Activated T-cell treated with anti-CD3 and anti-CD28 coated beads, Interleukin-2, amount 50 U/mL, for 24 hours (primary cell): ENCODE data around the gene TAAR6.
"Not testable (repeated sequence)": the region's sequence is repeated elsewhere in the genome, so short reads cannot be mapped to it uniquely, and the experiment has no call there.

ENCODE experiments used
- DNase-seq: peaks from one replicate; pipeline ENCODE4 v3.0.0-alpha.2; 2020
- H3K27ac Mint-ChIP-seq: 2 replicates; pipeline ENCODE4 v1.8.0; 2020; ENCODE audit warnings: mild to moderate bottlenecking, mixed read lengths
- H3K27me3 Mint-ChIP-seq: 2 replicates; pipeline ENCODE4 v1.8.0; 2020; ENCODE audit warnings: mixed read lengths
- H3K36me3 Mint-ChIP-seq: 2 replicates; pipeline ENCODE4 v1.8.0; 2020; ENCODE audit warnings: low read depth, mixed read lengths
- H3K4me1 Mint-ChIP-seq: 2 replicates; pipeline ENCODE4 v1.8.0; 2020; ENCODE audit warnings: low read depth, mixed read lengths
- H3K4me3 Mint-ChIP-seq: 2 replicates; pipeline ENCODE4 v1.8.0; 2020; ENCODE audit warnings: mild to moderate bottlenecking, moderate library complexity, mixed read lengths
- H3K9me3 Mint-ChIP-seq: 2 replicates; pipeline ENCODE4 v1.8.0; 2020; ENCODE audit warnings: mixed read lengths

TAAR6 gene

DNA sequence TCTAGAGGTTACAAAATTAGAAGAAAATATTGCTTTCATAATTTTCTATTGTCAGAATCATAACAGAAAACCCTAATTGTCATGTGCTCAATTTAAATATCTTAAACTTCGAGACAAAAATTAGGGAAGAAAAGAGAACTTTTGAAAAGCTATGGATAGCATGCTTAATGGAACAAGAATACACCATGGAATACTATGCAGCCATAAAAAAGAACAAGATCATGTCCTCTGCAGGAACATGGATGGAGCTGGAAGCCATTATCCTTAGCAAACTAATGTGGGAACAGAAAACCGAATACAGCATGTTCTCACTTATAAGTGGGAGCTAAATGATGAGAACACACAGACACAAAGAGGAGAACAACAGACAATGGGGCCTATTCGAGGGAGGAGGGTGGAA, 10.0 kb upstream of the TAAR6 start:
- H3K27ac Mint-ChIP-seq, H3K4me3 Mint-ChIP-seq, H3K4me1 Mint-ChIP-seq, DNase-seq, H3K36me3 Mint-ChIP-seq, H3K9me3 Mint-ChIP-seq: not testable (repeated sequence)
- H3K27me3 Mint-ChIP-seq, result peaks cover 37% of the 10 kb centered on the region

- Mint-ChIP-seq H3K27me3 (peaks cover 25% of the 10 kb centered on the region), H3K36me3 (no peaks in the 10 kb centered on the region), H3K4me3 (no peak overlapping the region), H3K9me3 (no peaks in the 10 kb centered on the region), H3K4me1 (no peaks in the 10 kb centered on the region), H3K27ac (no peak overlapping the region)
- no peak for DNase-seq
These were observed 3.7 kb upstream of the TAAR6 start for GRCh38 chr6:132566404-132566803.

DNA sequence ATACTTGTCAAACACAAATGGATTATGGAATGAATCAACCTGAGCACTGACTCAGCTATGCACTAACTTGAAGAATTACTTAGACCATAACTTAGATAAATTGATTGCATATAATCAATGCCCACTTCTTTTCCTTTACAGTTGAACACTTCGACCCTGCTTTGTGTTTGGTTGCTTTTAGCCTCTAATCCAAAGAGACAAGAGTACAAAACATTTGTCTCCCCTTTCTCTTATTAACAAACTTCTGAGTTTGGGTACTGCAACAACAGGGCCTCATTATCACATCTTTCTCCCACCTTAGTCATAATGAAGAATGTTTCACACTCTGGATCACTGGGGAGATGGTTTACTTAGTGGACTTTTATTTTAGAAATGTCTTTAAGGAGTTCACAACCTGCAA, 2.6 kb upstream of the TAAR6 start:
- H3K4me1 Mint-ChIP-seq, result no peaks in the 10 kb centered on the region
- no peaks in the 10 kb centered on the region for H3K36me3 Mint-ChIP-seq
- H3K27me3 Mint-ChIP-seq, result peaks cover 33% of the 10 kb centered on the region
- H3K27ac Mint-ChIP-seq, result no peak overlapping the region
- no peaks in the 10 kb centered on the region for H3K9me3 Mint-ChIP-seq
- DNase-seq, result no peak
- no peak overlapping the region for H3K4me3 Mint-ChIP-seq

GRCh38 chr6:132568611-132569010, 1.5 kb upstream of the TAAR6 start:
- H3K4me3 Mint-ChIP-seq, result no peak overlapping the region
- no peaks in the 10 kb centered on the region for H3K9me3 Mint-ChIP-seq
- H3K36me3 Mint-ChIP-seq, result no peaks in the 10 kb centered on the region
- DNase-seq, result no peak
- H3K4me1 Mint-ChIP-seq, result no peaks in the 10 kb centered on the region
- peaks cover 38% of the 10 kb centered on the region for H3K27me3 Mint-ChIP-seq
- H3K27ac Mint-ChIP-seq, result no peak overlapping the region

GRCh38 chr6:132569170-132569569, 952 bp upstream of the TAAR6 start:
- no peaks in the 10 kb centered on the region for H3K9me3 Mint-ChIP-seq
- H3K27ac Mint-ChIP-seq, result no peak overlapping the region
- H3K4me3 Mint-ChIP-seq, result no peak overlapping the region
- no peak for DNase-seq
- peaks cover 36% of the 10 kb centered on the region for H3K27me3 Mint-ChIP-seq
- H3K36me3 Mint-ChIP-seq, result no peaks in the 10 kb centered on the region
- no peaks in the 10 kb centered on the region for H3K4me1 Mint-ChIP-seq

DNA sequence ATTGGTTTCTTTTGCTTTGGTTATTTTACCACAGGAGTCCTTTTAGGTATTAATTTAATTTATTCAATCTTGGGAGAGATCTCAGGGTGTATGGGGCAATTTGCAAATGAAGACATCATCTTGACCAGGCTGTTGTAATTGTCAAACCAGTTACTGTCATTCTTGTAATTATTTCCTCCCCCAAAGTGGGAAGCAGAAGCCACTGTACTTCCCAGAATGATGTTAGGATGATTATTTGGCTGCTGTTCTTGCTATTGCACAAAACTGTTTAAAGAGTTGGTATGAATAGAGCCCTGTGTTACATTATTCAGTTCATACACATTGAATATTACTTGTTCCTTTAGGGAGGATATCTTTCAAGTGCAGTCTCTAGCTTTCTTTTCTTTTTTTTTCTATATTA, 1.7 kb downstream of the TAAR6 start:
- no peak for DNase-seq
- Mint-ChIP-seq H3K36me3 (no peaks in the 10 kb centered on the region), H3K9me3 (no peaks in the 10 kb centered on the region), H3K27ac (no peak overlapping the region), H3K27me3 (peaks cover 39% of the 10 kb centered on the region), H3K4me3 (no peak overlapping the region), H3K4me1 (no peaks in the 10 kb centered on the region)

GRCh38 chr6:132584698-132585097, 14.6 kb downstream of the TAAR6 start:
- Mint-ChIP-seq H3K27me3 (peaks cover 14% of the 10 kb centered on the region), H3K36me3 (no peaks in the 10 kb centered on the region), H3K4me1 (no peaks in the 10 kb centered on the region), H3K27ac (no peak overlapping the region), H3K4me3 (no peak overlapping the region), H3K9me3 (no peaks in the 10 kb centered on the region)
- DNase-seq, result no peak

DNA sequence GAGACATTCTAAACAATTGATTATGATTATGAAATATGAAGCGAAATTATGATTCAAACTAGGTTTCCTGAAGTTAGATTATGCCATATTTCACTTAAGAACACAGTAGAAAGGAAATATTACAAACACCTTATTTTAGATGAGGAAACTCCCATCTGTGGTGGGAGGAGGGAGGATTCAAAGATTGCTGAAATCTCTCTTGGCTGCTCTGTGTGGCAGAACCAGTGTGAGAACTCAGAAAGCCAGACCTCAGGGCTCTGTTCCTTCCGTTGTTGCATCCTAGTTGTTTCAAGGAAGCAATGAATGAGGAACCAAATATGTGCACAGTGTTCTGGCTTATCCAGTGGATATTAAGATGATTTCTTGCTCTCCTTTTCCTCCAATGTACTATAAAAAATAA, 17.3 kb downstream of the TAAR6 start:
- Mint-ChIP-seq H3K27me3 (peaks cover 14% of the 10 kb centered on the region), H3K4me3 (no peak overlapping the region), H3K27ac (no peak overlapping the region)

DNA sequence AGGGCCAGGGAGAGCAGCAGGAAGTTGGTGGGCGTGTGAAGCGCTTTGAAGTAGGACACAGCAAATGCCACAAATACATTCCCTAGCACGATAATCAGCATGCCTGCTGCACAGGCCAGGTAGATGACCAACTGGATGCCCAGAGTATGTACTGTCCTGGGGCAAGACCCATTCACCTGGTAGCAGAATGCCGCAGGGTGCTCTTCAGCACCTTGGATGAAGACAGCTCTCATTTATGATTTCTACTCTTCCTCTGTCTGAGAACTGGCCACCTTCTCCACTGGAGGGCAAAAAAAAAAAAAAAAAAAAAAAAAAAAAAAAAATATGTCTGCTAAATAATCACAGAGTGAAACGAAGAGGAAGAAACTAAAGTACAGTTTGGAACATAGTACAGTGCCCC, 19.3 kb downstream of the TAAR6 start, which contains the start of gene TAAR5:
Gene TAAR5 (minus strand): TSS at position 288 of the 400 bp plus-strand sequence. CDS start 55 bp downstream, at position 233.
- no peaks in the 10 kb centered on the region for H3K36me3 Mint-ChIP-seq
- no peaks in the 10 kb centered on the region for H3K9me3 Mint-ChIP-seq
- H3K4me1 Mint-ChIP-seq, result no peaks in the 10 kb centered on the region
- H3K27me3 Mint-ChIP-seq, result peaks cover 25% of the 10 kb centered on the region
- H3K4me3 Mint-ChIP-seq, result no peak within 1 kb of the TSS
- no peak for DNase-seq
- no peak within 1 kb of the TSS for H3K27ac Mint-ChIP-seq

More for the DNA sequence above, 17.3 kb downstream of the TAAR6 start:
- no peaks in the 10 kb centered on the region for H3K36me3 Mint-ChIP-seq
- H3K9me3 Mint-ChIP-seq, result no peaks in the 10 kb centered on the region
- no peak for DNase-seq
- H3K4me1 Mint-ChIP-seq, result no peaks in the 10 kb centered on the region

GRCh38 chr6:132590362-132590761, 20.2 kb downstream of the TAAR6 start:
- Mint-ChIP-seq H3K27ac (no peak overlapping the region), H3K9me3 (no peaks in the 10 kb centered on the region), H3K4me1 (no peaks in the 10 kb centered on the region), H3K27me3 (peaks cover 29% of the 10 kb centered on the region), H3K36me3 (no peaks in the 10 kb centered on the region), H3K4me3 (no peak overlapping the region)
- DNase-seq, result no peak

DNA sequence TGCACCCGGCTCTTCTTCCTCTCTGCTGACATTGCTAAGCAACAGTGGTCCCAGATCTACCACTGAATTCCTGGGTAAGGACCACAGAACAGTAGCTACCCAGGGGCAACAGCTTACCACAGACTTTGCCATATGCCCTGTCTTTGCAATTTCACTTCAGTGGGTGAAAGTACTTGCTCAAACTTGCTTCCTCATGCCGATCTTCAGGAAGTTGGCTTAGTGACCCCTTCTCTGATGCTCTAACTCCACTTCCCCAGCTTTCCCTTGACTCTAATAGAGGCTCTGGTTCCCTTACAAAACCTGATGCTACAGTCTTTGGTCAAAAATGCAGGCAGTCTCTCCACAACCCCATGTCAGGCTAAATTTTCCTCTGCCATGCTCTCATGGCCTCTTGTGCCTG, 22.7 kb downstream of the TAAR6 start:
- Mint-ChIP-seq H3K9me3 (no peaks in the 10 kb centered on the region), H3K4me1 (no peaks in the 10 kb centered on the region), H3K27me3 (peaks cover 26% of the 10 kb centered on the region), H3K4me3 (no peak overlapping the region), H3K36me3 (no peaks in the 10 kb centered on the region), H3K27ac (no peak overlapping the region)
- DNase-seq, result no peak

GRCh38 chr6:132596201-132596600, 26.1 kb downstream of the TAAR6 start:
- Mint-ChIP-seq H3K36me3 (no peaks in the 10 kb centered on the region), H3K9me3 (no peaks in the 10 kb centered on the region), H3K27ac (no peak overlapping the region), H3K27me3 (peaks cover 31% of the 10 kb centered on the region), H3K4me3 (no peak overlapping the region), H3K4me1 (no peaks in the 10 kb centered on the region)
- DNase-seq, result no peak

DNA sequence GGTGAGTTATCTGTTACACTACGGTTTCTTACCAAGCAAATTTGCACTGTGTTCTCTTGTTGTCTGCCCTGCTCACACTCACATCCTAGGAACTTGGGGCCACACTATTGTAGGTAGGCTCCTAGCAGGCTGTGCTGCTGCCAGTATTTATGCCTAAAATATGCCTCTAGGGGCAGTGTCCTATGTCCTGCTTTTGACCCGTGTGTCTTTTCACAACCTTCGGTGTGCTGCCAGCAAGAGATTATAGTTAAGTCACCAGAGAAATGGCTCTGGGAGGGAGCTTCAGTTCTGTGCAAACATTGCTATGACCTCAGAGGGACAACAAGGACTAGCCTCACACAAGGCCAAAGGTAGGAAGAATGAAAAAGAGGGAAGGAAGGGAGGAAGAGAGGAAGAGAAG, 28.4 kb downstream of the TAAR6 start:
- Mint-ChIP-seq H3K4me1 (no peaks in the 10 kb centered on the region), H3K36me3 (no peaks in the 10 kb centered on the region), H3K4me3 (no peak overlapping the region), H3K27me3 (peaks cover 23% of the 10 kb centered on the region), H3K27ac (no peak overlapping the region), H3K9me3 (no peaks in the 10 kb centered on the region)
- no peak for DNase-seq

DNA sequence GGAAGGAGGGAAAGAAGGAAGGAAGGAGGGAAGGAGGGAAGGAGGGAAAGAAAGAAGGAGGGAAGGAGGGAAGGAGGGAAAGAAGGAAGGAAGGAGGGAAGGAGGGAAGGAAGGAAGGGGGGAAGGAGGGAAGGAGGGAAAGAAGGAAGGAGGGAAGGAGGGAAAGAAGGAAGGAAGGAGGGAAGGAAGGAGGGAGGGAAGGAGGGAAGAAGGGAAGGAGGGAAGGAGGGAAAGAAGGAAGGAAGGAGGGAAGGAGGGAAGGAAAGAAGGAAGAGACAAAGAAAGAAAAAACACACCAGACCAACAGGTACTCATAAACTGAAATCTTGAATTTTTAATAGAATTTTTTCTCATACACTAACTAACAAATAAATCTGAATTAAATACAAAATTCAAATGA, 30.8 kb downstream of the TAAR6 start:
- peaks cover 20% of the 10 kb centered on the region for H3K27me3 Mint-ChIP-seq
- H3K4me3 Mint-ChIP-seq, DNase-seq, H3K9me3 Mint-ChIP-seq, H3K4me1 Mint-ChIP-seq, H3K27ac Mint-ChIP-seq, H3K36me3 Mint-ChIP-seq: not testable (repeated sequence)

DNA sequence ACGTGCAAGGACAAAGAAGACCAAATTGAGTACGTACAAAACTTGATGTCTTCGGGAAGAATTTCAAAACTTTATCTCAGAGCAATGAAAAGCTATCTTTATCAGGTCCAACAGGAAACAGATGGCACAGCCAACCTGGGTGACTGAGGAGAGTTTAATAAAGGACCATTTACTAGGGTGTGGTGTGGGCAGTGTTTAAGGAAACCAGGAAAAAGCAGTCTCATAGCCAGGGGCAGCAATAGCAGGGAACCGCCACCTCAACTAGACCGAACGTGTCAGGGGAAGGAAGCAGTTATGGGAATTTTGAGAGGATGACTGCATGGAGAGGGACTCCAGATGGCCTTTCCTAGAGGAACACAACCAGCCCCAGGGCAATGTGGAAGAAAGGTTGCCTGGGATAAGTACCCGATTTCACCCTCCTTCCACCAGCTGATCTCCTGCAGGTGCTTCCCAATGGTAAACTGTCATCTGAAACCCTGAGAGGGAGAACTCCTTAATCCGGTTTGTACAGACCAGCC, 34.6 kb downstream of the TAAR6 start:
- no peak overlapping the region for H3K4me3 Mint-ChIP-seq
- H3K36me3 Mint-ChIP-seq, result no peaks in the 10 kb centered on the region
- no peaks in the 10 kb centered on the region for H3K4me1 Mint-ChIP-seq
- DNase-seq, result no peak
- H3K27ac Mint-ChIP-seq, result no peak overlapping the region
- H3K27me3 Mint-ChIP-seq, result peaks cover 11% of the 10 kb centered on the region
- H3K9me3 Mint-ChIP-seq, result no peaks in the 10 kb centered on the region
